Pulmonary artery endothelial cell (primary cell): ENCODE data around the gene ADAMTS16. TPM values are rescaled to one million over a fixed set of nuclear protein-coding genes. Genes with fewer than 3 reads are reported as not detected.

ENCODE experiments used
- DNase-seq: peaks from one replicate; pipeline ENCODE4 v3.0.0-alpha.2; 2011; ENCODE audit warnings: low read depth, low spot score
- total RNA-seq: library from RNA; depleted of rRNA; stranded (reverse); fragments of >200 nt; gene quantifications from 2 replicates; pipeline ENCODE4 v1.2.3, GENCODE V29; 2014

The ADAMTS16 gene
- total RNA-seq, 1 donor from 2014 or later = not detected

DNA sequence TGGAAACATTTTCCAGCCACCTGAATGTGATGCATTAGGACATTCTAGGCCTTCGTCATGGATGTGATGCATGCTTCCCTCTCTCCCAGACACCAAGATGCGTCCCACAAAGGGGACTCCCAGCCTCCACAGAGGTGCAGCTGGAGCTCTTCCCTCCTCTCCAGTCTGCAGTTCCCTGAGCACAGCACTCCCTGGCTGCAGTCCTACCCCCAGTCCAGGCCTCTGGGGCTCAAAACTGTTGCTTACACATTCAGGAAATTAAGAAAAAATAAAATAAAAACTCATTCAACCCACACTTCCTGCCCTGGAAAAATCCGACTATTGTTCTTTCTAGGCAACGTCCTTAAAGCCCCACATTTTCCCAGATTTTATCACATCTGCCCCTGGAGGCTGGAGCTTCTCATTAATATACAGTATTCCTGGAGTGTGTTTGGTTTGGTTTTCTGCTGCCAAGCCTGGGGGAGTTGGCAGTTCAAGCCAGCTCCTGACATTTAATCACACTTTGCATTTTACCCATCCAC is 204.0 kb downstream of the ADAMTS16 start:
- DNase-seq = no peak

DNA sequence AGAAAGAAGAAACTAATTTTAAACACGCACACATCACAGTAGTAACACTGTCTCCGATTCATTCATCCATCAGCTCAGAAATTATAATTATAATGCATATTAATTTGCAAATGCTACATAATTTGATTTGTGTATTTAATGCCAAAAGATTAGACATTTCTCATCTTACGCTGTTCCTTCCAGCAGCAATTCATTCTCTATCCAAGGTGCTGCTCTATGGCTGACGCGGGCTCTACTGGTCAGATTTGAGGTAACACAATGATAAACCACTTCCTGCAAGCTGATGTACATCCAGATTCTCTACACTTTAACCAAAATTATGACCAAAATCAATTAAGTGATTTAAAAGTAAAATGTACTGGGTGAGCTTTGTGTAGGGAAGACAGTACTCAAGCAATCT is 204.5 kb downstream of the ADAMTS16 start:
- DNase-seq = no peak

DNA sequence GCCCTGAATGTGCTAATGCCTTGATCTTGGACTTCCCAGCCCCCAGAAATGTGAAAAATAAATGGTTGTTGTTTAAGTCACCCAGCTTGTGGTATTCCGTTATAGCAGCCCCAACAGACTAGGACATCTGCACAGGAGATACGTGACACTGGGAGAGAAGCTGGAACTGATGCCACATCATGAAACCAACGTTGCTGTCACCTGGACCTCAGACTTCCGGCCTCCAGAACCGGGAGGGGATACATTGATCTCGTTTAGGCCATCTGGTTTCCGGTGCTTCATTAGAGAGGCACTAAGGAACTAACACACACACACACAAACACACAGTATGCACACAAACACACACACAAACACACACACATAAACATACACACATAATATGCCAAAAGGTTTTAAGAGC is 207.3 kb downstream of the ADAMTS16 start:
- no peak for DNase-seq

DNA sequence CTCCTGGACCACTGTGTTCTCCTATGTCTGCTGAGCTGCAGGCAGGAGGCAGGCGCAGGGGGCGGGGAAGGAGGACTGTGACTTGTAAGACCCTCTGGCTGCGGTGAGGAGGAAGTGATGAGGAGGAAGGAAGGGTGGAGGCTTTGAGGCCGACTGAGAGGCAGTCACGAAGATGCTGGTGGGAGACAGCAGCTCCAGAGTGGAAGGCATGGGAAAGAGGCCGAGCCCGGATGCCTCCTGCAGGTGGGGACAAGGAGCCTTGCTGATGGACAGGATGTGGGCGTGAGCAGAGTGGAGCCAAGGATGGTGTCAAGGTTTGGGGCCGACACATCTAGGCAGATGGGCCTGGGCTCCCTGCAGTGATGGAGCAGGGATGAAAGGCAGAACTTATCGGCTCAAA is 208.0 kb downstream of the ADAMTS16 start:
- no peak for DNase-seq

DNA sequence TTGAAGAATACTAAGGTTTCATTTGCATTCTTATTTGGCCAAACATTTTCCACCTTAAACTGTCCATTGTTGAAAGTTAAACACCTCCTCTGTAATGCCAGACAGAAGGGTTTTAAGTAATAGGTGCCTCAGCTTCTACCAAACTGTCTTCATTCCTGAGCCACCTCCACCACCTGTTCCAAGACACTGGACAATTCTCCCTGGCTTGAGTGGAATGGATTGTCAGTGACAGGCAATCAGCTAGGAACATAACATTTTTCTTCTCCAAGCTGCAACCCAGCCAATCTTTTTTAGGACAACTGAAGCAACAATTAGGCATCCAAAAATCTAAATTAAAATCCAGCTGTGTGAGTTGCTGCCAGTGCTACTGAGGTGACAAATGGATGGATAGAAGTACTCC is 208.4 kb downstream of the ADAMTS16 start:
- no peak for DNase-seq

DNA sequence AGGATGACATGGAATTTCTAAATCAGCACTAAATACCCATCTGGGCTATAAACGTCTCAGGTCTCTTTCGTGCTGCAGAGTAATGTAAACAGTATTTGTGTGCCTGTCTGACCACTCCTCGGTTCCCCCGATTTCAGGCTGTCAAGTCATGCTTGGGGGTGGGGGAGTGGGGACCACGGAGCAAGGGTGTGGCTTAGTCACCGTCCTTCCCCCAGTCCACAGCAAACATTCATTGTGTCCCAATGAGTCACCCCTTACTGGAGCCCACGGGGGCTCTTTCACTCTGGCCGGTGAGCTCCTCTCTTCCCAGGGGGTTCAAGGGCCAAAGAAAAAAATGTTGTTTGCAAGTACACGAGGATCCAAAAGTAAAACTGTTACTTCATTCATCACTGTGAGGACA is 210.0 kb downstream of the ADAMTS16 start:
- no peak for DNase-seq

DNA sequence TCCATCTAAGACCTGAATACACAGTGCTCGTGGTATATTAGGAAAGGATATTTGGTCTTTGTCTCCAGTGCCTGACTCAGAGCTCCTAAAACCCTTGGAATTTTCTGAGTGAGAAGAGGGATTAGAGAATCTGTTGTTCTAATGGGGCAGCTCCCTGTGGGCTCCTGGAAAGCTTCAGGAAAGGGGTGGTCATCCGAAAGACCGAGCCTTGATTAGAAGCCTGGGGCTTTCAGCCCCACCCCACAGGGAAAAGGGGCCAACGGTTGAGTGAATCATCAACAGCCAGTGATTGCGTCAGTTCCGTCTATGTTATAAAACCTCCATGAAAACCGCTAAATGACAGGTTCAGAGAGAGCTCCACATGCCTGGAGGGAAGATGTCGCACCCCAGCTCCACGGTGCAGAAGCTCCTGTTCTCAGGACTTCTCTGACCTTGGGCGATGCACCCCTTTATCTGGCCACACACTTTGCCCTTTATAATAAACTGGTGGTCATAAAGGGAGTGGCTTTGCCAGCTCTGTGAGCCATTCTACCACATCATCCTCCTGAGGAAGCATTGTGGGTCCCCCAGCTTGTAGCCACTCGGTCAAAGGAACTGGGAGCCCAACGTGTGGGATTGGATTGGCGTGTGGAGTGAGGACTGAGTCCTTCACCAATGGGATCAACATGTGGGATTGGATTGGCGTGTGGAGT is 211.3 kb downstream of the ADAMTS16 start:
- DNase-seq = no peak

DNA sequence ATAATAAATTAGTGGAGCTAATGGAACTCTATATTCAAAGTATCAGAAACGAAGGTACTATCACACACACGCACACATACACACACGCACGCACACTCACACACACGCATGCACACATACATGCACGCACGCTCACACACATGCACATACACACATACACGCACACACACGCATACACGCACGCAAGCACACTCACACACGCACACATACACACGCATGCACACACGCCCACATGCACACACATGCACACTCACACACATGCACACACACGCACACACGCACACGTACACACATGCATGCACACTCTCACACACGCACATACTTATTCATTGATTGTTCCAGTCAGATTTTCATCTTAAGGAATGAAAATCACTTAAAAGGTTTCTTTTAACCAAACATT is 212.5 kb downstream of the ADAMTS16 start:
- no peak for DNase-seq

DNA sequence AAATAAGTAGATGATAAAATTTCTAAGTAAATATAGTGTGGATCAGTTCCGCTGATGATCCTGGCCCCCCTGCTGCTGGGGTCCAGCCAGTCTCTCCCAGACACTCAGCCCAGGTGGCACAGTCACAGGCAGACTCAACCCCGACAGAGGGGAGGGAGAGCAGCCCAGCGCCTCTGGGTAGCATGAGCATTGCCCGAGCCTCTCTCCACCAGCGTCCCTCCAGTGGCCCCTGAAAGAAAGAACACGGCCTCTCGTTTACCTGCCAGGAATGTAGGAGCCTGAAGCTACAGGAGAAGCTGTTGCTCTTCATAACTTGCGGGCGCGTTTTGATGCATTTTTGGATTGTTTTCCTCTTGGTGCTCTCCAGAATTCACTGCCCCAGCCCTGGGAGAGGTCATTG is 213.6 kb downstream of the ADAMTS16 start:
- DNase-seq = no peak

DNA sequence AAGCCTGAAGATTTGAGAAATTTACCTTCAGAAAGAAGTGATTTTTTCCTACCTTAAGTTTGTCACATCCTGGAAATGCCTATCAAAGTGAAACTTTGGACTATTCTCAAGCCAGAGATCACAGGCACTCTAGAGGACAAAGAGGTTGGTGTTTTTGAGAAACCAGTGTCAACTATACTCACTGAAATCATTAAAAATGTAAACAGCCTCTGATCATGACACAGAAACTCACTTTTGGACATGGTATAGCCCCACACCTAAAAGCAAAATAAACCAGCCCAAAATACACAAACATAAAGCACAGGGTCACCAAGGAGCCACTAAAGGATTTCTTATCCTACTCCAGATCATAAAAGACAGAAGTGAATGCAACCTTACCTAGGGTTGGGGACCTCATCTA is 216.6 kb downstream of the ADAMTS16 start:
- no peak for DNase-seq

DNA sequence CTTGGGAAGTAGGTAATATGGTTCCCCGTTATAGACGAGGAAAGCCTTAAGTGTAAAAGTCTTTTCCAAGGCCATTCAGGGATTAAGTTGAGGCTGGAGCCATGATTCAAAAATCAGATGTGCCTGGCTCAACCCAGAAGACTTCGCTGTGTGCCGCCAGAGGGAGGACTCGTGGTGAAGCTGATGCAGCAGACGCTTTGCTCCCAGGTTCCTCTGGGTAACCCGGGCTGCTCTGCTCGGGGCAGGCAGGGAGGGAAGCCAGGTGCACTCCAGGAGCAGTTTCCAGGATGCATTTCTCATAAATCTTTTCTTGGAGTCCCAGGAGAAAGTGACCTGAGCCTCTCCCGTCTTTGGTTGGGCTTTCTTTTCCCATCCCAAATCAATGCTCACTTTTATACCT is 219.5 kb downstream of the ADAMTS16 start:
- DNase-seq = no peak

DNA sequence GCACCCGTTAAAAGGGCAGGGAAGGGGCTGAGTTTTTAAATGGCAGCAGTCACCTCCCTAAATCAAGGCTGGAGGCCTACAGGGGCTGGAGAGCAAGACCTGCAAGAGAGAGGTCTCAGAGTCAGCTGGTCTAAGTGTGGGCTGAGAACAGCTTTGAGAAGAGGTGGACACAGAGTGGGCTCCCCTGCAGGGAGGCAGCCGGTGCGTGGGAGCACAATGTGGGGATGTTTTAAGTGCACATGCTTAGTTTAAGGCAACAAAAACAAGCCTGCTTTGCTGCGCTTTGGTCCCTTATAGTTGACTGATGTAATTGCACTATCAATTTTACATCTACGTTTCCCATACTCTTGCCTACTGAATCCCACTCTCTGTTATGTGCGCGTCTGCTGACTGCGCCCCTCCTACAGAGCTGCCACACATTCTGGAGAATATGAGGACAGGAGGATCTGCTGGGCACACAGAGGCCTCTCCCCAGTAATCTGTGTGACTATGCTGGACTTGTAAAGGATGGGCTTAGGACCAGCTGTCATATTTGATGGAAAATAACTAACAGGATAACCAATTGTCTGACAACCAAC is 220.3 kb downstream of the ADAMTS16 start:
- no peak for DNase-seq

DNA sequence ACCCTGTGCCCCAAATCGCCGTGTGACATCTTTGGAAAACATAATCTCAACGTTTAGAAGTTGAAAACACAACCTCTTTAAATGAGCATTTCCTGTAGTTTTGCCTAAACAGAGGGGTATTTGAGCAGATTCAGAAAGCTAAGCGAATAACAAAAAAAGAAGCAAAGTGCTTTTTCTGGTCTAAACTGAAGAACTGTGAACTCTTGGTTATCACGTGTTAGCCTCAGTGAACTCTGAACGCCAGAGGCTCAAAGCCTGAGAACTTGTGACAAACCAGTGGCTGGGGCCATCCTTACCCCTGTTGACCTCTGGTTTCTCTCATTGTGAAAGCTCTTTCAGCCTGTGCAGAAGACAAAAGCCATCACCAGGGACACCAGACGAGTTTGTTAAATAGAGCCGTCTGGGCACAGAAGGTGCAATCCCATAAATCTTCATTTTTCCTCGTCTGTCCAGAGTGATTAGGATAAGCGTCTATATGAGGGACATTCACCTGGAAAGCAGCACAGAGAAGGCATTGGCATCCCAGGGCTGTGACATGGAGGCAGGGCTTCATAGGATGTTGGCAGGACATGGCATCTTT is 220.9 kb downstream of the ADAMTS16 start:
- no peak for DNase-seq

DNA sequence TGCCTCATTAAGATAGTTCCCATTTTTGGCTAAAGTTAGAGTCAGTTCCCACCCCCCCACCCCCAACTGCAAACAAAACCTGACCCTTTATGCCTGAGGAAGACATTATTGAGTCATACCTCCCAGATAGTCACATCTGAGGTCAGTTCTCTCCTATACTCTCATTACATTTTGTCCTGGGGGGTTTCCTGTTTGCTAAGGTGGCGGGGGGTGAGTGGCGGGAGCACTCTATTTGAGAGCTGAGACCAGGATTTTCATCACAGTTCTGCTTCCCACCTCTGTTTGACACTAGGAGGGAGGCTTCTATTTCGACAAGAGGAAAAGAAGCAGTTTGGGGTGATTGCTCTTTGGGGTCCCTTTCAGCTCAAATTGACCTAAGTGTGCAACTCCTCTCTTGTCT is 222.9 kb downstream of the ADAMTS16 start:
- no peak for DNase-seq

DNA sequence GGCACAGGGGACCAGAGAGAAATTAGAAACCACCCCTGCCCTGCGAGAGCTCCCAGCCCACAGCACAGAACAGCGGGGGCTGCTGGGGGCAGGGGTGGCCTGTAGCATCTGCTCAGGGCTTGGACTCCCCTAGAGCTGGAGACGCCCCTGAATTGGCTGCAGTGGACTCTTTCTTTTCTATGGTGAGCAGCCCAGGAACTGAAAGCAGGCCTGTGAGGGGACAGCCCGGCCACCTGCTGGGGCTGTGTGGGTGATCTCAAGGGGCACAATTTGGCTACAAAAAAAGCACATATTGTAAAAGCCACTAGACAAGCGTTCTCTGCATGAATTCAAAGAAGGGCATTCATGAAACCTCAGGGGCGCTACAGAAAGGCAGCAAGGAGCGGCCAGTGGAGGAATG is 224.8 kb downstream of the ADAMTS16 start:
- no peak for DNase-seq

DNA sequence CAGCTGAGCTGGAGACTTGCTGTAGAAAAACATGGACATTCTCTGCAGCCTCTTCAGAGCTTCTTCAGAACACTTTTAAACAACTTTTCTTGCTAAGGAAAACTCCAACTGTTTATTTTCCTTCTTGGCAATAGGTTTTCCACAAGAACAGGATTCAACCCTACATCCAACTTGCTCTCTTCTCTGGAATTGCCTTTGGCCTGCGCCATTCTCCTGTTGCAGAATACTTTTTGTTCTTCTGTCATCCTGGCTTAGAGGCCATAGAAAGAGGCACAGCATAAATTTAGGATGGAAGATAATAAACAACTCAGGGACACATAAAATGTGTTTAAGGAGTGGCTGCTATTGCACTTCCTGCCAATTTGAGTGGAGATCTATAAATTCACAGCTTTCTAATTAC is 227.6 kb downstream of the ADAMTS16 start:
- DNase-seq = no peak

DNA sequence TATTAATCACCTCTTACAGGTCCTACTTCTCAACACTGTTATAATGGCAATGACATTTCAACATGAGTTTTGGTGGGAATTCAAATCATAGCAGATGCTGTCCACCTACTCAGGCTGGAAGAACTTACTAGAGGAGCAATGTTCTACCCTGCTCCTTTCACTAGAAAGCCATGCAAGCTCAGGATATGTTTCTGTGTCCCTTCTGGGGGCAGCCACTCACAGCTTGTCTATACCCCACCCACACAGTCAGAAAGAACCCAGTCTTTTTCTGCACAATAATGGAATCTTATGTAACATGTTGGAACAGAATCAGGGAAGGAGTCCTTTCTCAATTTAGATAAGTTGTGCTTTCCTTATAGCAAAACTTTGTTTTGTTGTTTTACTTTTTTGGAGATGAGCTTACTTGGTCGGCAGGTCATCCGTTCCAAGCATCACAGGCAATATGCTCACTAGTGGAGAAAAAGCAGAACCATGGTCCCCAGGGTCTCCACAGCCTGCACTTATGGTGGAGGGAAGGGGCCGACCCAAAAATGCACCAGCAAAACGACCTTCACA is 229.0 kb downstream of the ADAMTS16 start:
- no peak for DNase-seq
